Spinal cord (tissue), 10 donors: ENCODE results near the gene CEP170B. TPM values are rescaled to one million over a fixed set of nuclear protein-coding genes. Genes with fewer than 3 reads are reported as not detected.
"Not testable (repeated sequence)": the region's sequence is repeated elsewhere in the genome, so short reads cannot be mapped to it uniquely, and the experiment has no call there.

Experiments
- DNase-seq, 6 donors: peaks; one replicate each; pipeline versions ENCODE4 v3.0.0 to v3.0.0-alpha.2; 2013 to 2015; ENCODE audit warnings: low spot score in 6 of 6, low read depth in 4 of 6
- H3K27ac ChIP-seq: one replicate; pipeline ENCODE4 v1.5.1; 2013; ENCODE audit warnings: low read depth, low read length, control low read depth
- H3K27me3 ChIP-seq: one replicate; pipeline ENCODE4 v1.6.1; 2013; ENCODE audit warnings: low read length; ENCODE audit not compliant: control insufficient read depth, insufficient read depth
- H3K36me3 ChIP-seq: one replicate; pipeline ENCODE4 v1.6.1; 2013; ENCODE audit warnings: low read length; ENCODE audit not compliant: control insufficient read depth, insufficient read depth
- H3K4me1 ChIP-seq: one replicate; pipeline ENCODE4 v1.6.1; 2013; ENCODE audit warnings: low read length; ENCODE audit not compliant: control insufficient read depth, insufficient read depth
- H3K4me3 ChIP-seq: one replicate; pipeline ENCODE4 v1.5.1; 2013; ENCODE audit warnings: low read depth, low read length, control low read depth
- H3K9me3 ChIP-seq: one replicate; pipeline ENCODE4 v1.6.1; 2013; ENCODE audit warnings: low read length; ENCODE audit not compliant: control insufficient read depth, insufficient read depth
- WGBS: methylation state at CpG from one replicate; pipeline ENCODE4 v1.1.5; 2013; ENCODE audit warnings: missing lambda C conversion rate; ENCODE audit not compliant: insufficient coverage; 5-methylcytosine and 5-hydroxymethylcytosine counted together
- polyA plus RNA-seq, 2 donors: library from polyadenylated mRNA; unstranded; fragments of 120-200 nt; gene quantifications; one replicate each; pipeline ENCODE4 v1.2.1, GENCODE V29; 2013; ENCODE audit not compliant: insufficient read length in 2 of 2
- total RNA-seq, 2 donors: library from RNA; depleted of rRNA in 1 of 2; stranded (reverse); fragments of 120-200 nt in 1 of 2; fragments of >200 nt in 1 of 2; gene quantifications; one replicate each; pipeline versions ENCODE4 v1.2.3 to v1.2.4, GENCODE V29; 2013 to 2014
- donor health status: healthy.

CEP170B gene
- total and polyA plus RNA-seq, 4 donors: 11.0 to 41.4 (median 28.0) TPM

- Histone ChIP-seq H3K36me3 (peaks cover 95% of the 10 kb centered on the region), H3K4me3 (no peak overlapping the region), H3K4me1 (peaks cover 6% of the 10 kb centered on the region), H3K27ac (no peak overlapping the region), H3K9me3 (no peaks in the 10 kb centered on the region), H3K27me3 (no peaks in the 10 kb centered on the region)
- 93% methylated on average over 49 of the region's 49 CpGs for WGBS
- DNase-seq: no peak
These were observed 18.8 kb downstream of the CEP170B start for GRCh38 chr14:104883681-104884361.

DNA sequence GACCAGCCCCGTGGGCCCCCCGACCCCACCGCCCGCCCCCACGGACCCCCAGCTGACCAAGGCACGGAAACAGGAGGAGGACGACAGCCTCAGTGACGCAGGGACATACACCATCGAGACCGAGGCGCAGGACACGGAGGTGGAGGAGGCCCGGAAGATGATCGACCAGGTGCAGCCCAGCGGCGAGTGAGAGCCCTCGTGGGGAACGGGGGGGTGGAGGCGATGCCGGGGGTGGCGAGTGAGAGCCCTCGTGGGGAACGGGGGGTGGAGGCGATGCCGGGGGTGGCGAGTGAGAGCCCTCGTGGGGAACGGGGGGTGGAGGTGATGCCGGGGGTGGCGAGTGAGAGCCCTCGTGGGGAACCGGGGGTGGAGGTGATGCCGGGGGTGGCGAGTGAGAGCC is 19.3 kb downstream of the CEP170B start:
- H3K4me1 ChIP-seq, DNase-seq, H3K27ac ChIP-seq, H3K9me3 ChIP-seq, H3K27me3 ChIP-seq, H3K4me3 ChIP-seq: not testable (repeated sequence)
- H3K36me3 ChIP-seq: peaks cover 97% of the 10 kb centered on the region
- WGBS: 98% methylated on average over 8 of the region's 34 CpGs

DNA sequence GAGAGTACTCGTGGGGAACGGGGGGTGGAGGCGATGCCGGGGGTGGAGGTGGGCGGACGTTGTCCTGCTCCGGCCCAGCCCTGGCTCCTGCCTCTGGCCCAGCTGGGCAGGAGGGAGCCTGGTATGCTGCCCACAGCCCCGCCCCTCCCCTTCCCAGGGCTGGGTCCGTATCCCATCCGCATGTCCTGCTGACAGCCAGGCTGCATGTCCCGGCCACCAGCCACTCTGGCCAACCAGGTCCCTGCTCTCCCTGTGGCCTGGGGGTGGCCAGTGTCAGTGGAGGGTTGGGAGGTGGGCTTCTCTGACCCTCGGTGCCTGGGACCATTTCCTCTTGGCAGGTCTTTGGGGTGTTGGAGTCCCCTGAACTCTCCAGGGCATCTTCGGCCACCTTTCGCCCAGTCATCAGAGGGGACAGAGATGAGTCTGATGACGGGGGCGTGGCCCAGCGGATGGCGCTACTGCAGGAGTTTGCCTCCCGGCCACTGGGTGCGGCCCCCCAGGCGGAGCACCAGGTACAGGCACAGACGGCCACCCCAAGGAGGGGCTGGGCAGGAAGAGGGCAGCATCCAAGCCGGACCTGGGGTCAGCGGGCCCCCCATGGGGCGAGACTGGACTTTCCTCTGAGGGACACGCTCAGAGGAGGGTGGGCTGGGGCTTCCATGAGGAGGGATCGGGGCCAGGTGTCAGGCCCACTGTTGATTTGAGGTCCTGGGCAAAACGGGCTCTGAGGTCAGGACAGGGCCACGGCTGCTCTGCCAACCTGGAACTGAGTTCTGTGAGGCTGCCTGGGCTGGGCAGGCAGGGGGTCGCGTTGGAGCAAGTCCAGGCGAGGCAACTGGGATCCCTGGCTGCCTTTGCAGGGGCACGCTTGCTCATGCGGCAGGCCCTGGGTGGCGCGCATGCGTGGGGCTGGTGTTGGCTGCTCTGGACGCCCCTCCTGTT is 20.2 kb downstream of the CEP170B start:
- Histone ChIP-seq H3K4me1 (peaks cover 6% of the 10 kb centered on the region), H3K9me3 (no peaks in the 10 kb centered on the region), H3K27ac (no peak overlapping the region), H3K27me3 (no peaks in the 10 kb centered on the region), H3K36me3 (peaks cover 90% of the 10 kb centered on the region), H3K4me3 (no peak overlapping the region)
- DNase-seq: no peak
- WGBS: 92% methylated on average over 38 of the region's 38 CpGs

DNA sequence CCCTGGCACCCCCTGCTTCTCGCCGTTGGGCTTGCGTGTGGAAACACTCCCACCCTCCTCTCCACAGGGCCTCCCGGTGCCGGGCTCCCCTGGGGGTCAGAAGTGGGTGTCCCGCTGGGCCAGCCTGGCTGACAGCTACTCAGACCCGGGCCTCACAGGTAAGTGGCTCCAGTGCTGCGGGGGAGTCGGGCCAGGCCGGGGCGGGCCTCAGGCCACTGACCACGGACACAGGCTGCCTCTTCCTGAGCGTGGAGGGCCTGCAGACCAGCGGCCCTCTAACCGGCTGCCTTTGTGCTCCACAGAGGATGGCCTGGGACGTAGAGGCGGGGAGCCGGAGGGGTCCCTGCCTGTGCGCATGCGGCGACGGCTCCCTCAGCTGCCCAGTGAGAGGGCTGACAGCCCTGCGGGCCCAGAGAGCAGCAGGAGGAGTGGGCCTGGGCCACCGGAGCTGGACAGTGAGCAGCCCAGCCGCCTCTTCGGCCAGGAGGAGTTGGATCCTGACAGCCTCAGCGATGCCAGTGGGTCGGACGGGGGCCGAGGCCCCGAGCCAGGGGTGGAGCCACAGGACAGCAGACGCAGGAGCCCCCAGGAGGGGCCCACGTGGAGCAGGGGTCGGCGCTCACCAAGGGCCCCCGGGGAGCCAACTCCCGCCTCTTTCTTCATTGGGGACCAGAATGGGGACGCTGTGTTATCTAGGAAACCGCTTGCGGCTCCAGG is 21.1 kb downstream of the CEP170B start:
- 84% methylated on average over 40 of the region's 40 CpGs for WGBS
- DNase-seq: no peak
- peaks cover 82% of the 10 kb centered on the region for H3K36me3 ChIP-seq

GRCh38 chr14:104886690-104887622 is 21.9 kb downstream of the CEP170B start:
- no peak overlapping the region for H3K4me3 ChIP-seq
- H3K9me3 ChIP-seq: no peaks in the 10 kb centered on the region
- no peaks in the 10 kb centered on the region for H3K27me3 ChIP-seq
- WGBS: 95% methylated on average over 55 of the region's 59 CpGs
- H3K36me3 ChIP-seq: peaks cover 78% of the 10 kb centered on the region
- H3K27ac ChIP-seq: no peak overlapping the region
- no peak for DNase-seq
- H3K4me1 ChIP-seq: peaks cover under 1% of the 10 kb centered on the region

More for the DNA sequence above, 21.1 kb downstream of the CEP170B start:
- Histone ChIP-seq H3K27ac (no peak overlapping the region), H3K9me3 (no peaks in the 10 kb centered on the region), H3K4me1 (peaks cover 6% of the 10 kb centered on the region), H3K27me3 (no peaks in the 10 kb centered on the region), H3K4me3 (no peak overlapping the region)

DNA sequence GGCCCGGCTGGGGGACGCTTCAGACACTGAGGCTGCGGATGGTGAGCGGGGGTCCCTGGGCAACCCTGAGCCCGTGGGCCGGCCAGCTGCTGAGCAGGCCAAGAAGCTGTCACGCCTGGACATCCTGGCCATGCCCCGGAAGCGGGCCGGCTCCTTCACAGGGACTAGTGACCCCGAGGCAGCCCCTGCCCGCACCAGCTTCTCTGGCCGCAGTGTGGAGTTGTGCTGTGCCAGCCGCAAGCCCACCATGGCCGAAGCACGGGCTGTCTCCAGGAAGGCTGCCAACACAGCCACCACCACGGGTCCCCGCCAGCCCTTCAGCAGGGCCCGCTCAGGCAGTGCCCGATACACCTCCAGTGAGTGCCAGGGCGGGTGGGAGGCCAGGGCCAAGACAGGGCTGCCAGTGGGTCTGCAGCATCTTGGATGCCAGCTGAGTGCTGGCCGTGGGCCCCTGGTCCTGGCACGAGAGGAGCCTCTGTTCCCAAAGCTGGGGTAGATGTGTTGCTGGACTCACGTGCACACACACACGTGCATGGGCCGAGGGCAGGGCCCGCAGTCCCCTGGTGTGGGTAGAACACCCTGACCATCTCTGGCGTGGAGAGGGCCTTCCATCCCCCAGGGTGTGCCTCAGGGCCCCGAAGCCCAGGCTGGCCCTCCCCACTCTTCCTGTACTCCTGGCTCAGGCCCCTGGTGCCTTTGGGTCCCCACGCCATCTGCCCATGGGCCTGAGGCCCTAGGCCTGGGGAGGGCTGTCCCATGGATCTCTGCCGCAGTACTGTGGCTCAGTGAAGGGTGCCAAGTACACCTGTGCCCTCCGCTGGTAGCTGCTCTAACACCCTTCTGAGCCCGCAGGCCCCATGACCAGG is 22.8 kb downstream of the CEP170B start:
- no peak for DNase-seq
- Histone ChIP-seq H3K9me3 (no peaks in the 10 kb centered on the region), H3K36me3 (peaks cover 77% of the 10 kb centered on the region), H3K27me3 (no peaks in the 10 kb centered on the region), H3K4me3 (no peak overlapping the region), H3K4me1 (no peaks in the 10 kb centered on the region), H3K27ac (no peak overlapping the region)
- WGBS: 92% methylated on average over 31 of the region's 33 CpGs

- WGBS: 92% methylated on average over 17 of the region's 26 CpGs
- Histone ChIP-seq H3K36me3 (peaks cover 77% of the 10 kb centered on the region), H3K27me3 (no peaks in the 10 kb centered on the region), H3K27ac (no peak overlapping the region), H3K4me3 (no peak overlapping the region), H3K4me1 (no peaks in the 10 kb centered on the region), H3K9me3 (no peaks in the 10 kb centered on the region)
- DNase-seq: no peak
These were observed 23.7 kb downstream of the CEP170B start for GRCh38 chr14:104888489-104889374.

- Histone ChIP-seq H3K4me1 (no peaks in the 10 kb centered on the region), H3K27ac (no peak overlapping the region), H3K36me3 (peaks cover 77% of the 10 kb centered on the region), H3K9me3 (no peaks in the 10 kb centered on the region), H3K27me3 (no peaks in the 10 kb centered on the region), H3K4me3 (no peak overlapping the region)
- DNase-seq: no peak
- 82% methylated on average over 22 of the region's 23 CpGs for WGBS
These were observed 24.3 kb downstream of the CEP170B start for GRCh38 chr14:104889375-104889757.
